Fibroblast of pulmonary artery (primary cell): ENCODE measurements around the gene HEXD.

Source experiments
- DNase-seq: peaks from one replicate; pipeline ENCODE4 v3.0.0-alpha.2; 2010; ENCODE audit warnings: low read depth
- H3K4me3 ChIP-seq: replicated peaks from 2 replicates; pipeline ENCODE4 v1.5.1; 2011; ENCODE audit warnings: low read depth, mild to moderate bottlenecking, control low read depth, low read length, moderate library complexity
- CTCF ChIP-seq: IDR thresholded peaks from 2 replicates; pipeline ENCODE4 v1.5.1; 2011; ENCODE audit warnings: mild to moderate bottlenecking, control low read depth, low read length, inconsistent platforms; ENCODE audit errors: missing control alignments

HEXD gene

GRCh38 chr17:82392941-82393340, 25.2 kb upstream of the HEXD start:
- H3K4me3 ChIP-seq: no peak overlapping the region
- no peak for DNase-seq
- no peak for TF ChIP-seq CTCF

GRCh38 chr17:82394278-82394677, 23.9 kb upstream of the HEXD start:
- no peak for TF ChIP-seq CTCF
- H3K4me3 ChIP-seq: no peak overlapping the region
- no peak for DNase-seq

- peak; percentile 76 for DNase-seq
- H3K4me3 ChIP-seq: no peak overlapping the region
- no peak for TF ChIP-seq CTCF
Measured at GRCh38 chr17:82396601-82397435, 21.3 kb upstream of the HEXD start.

- no peak overlapping the region for H3K4me3 ChIP-seq
- no peak for DNase-seq
- TF ChIP-seq CTCF: no peak
Measured at GRCh38 chr17:82397449-82398335, 20.5 kb upstream of the HEXD start.

- H3K4me3 ChIP-seq: no peak overlapping the region
- DNase-seq: peak; percentile 21
- TF ChIP-seq CTCF: no peak
Measured at GRCh38 chr17:82399041-82399441, 19.1 kb upstream of the HEXD start.

GRCh38 chr17:82399601-82400101, 18.5 kb upstream of the HEXD start:
- TF ChIP-seq CTCF: no peak
- H3K4me3 ChIP-seq: no peak overlapping the region
- no peak for DNase-seq
